ENCODE data around the gene SLC25A28.

Gene SLC25A28

GRCh38 chr10:99579971-99580370 lies 40.3 kb downstream of the SLC25A28 start:
- H3K4me3 ChIP-seq (ENCODE audit: severe bottlenecking) = no peak overlapping the region
- DNase-seq (ENCODE audit: low spot score) = no peak

GRCh38 chr10:99573790-99574189 lies 46.4 kb downstream of the SLC25A28 start:
- no peaks in the 10 kb centered on the region for H3K36me3 ChIP-seq (ENCODE audit: low read depth)
- no peaks in the 10 kb centered on the region for H3K9me3 ChIP-seq (ENCODE audit: severe bottlenecking)
- ATAC-seq (ENCODE audit: low read depth) = no peak
- H3K27me3 ChIP-seq (ENCODE audit: insufficient read depth, poor library complexity, severe bottlenecking) = no peaks in the 10 kb centered on the region
- no peak overlapping the region for H3K4me3 ChIP-seq (ENCODE audit: severe bottlenecking)
- no peaks in the 10 kb centered on the region for H3K4me1 ChIP-seq (ENCODE audit: insufficient read depth, poor library complexity, severe bottlenecking)
- no peak for DNase-seq (ENCODE audit: low spot score)
- TF ChIP-seq CTCF (IDR thresholded peaks at IDR 0.05; ENCODE audit: poor library complexity, severe bottlenecking) = no peak
- no peak overlapping the region for H3K27ac ChIP-seq (ENCODE audit: poor library complexity, severe bottlenecking)

More at GRCh38 chr10:99579971-99580370, 40.3 kb downstream of the SLC25A28 start:
- Histone ChIP-seq H3K4me1 (ENCODE audit: insufficient read depth, poor library complexity, severe bottlenecking) (no peaks in the 10 kb centered on the region), H3K36me3 (ENCODE audit: low read depth) (no peaks in the 10 kb centered on the region), H3K9me3 (ENCODE audit: severe bottlenecking) (no peaks in the 10 kb centered on the region), H3K27ac (ENCODE audit: poor library complexity, severe bottlenecking) (no peak overlapping the region), H3K27me3 (ENCODE audit: insufficient read depth, poor library complexity, severe bottlenecking) (no peaks in the 10 kb centered on the region)
- ATAC-seq (ENCODE audit: low read depth) = no peak
- TF ChIP-seq CTCF (IDR thresholded peaks at IDR 0.05; ENCODE audit: poor library complexity, severe bottlenecking) = no peak

- H3K9me3 ChIP-seq (ENCODE audit: severe bottlenecking) = no peaks in the 10 kb centered on the region
- H3K4me3 ChIP-seq (ENCODE audit: severe bottlenecking) = no peak overlapping the region
- H3K27ac ChIP-seq (ENCODE audit: poor library complexity, severe bottlenecking) = no peak overlapping the region
- DNase-seq (ENCODE audit: low spot score) (no peak), ATAC-seq (ENCODE audit: low read depth) (no peak)
- no peaks in the 10 kb centered on the region for H3K36me3 ChIP-seq (ENCODE audit: low read depth)
- no peaks in the 10 kb centered on the region for H3K4me1 ChIP-seq (ENCODE audit: insufficient read depth, poor library complexity, severe bottlenecking)
- no peaks in the 10 kb centered on the region for H3K27me3 ChIP-seq (ENCODE audit: insufficient read depth, poor library complexity, severe bottlenecking)
- no peak for TF ChIP-seq CTCF (IDR thresholded peaks at IDR 0.05; ENCODE audit: poor library complexity, severe bottlenecking)
Observed at GRCh38 chr10:99571816-99572215, 48.4 kb downstream of the SLC25A28 start.

GRCh38 chr10:99569961-99570360 lies 50.3 kb downstream of the SLC25A28 start:
- Histone ChIP-seq H3K27ac (ENCODE audit: poor library complexity, severe bottlenecking) (no peak overlapping the region), H3K4me3 (ENCODE audit: severe bottlenecking) (no peak overlapping the region), H3K36me3 (ENCODE audit: low read depth) (no peaks in the 10 kb centered on the region), H3K27me3 (ENCODE audit: insufficient read depth, poor library complexity, severe bottlenecking) (no peaks in the 10 kb centered on the region), H3K4me1 (ENCODE audit: insufficient read depth, poor library complexity, severe bottlenecking) (no peaks in the 10 kb centered on the region), H3K9me3 (ENCODE audit: severe bottlenecking) (no peaks in the 10 kb centered on the region)
- DNase-seq (ENCODE audit: low spot score) (no peak), ATAC-seq (ENCODE audit: low read depth) (no peak)
- TF ChIP-seq CTCF (IDR thresholded peaks at IDR 0.05; ENCODE audit: poor library complexity, severe bottlenecking) = no peak

- no peaks in the 10 kb centered on the region for H3K4me1 ChIP-seq (ENCODE audit: insufficient read depth, poor library complexity, severe bottlenecking)
- no peak overlapping the region for H3K4me3 ChIP-seq (ENCODE audit: severe bottlenecking)
- H3K27me3 ChIP-seq (ENCODE audit: insufficient read depth, poor library complexity, severe bottlenecking) = no peaks in the 10 kb centered on the region
- DNase-seq (ENCODE audit: low spot score) (no peak), ATAC-seq (ENCODE audit: low read depth) (no peak)
- no peaks in the 10 kb centered on the region for H3K9me3 ChIP-seq (ENCODE audit: severe bottlenecking)
- TF ChIP-seq CTCF (IDR thresholded peaks at IDR 0.05; ENCODE audit: poor library complexity, severe bottlenecking) = no peak
- H3K27ac ChIP-seq (ENCODE audit: poor library complexity, severe bottlenecking) = no peak overlapping the region
- H3K36me3 ChIP-seq (ENCODE audit: low read depth) = no peaks in the 10 kb centered on the region
Observed at GRCh38 chr10:99569253-99569939, 50.8 kb downstream of the SLC25A28 start.
